Uterus (tissue), 2 donors: Measurements from ENCODE around the gene GPX2.

ENCODE experiments used
- POLR2A ChIP-seq, 2 donors: fragments of 450-650 bp; IDR thresholded peaks; one replicate each; pipeline ENCODE4 v1.6.1; 2016; ENCODE audit warnings: antibody characterized with exemption in 2 of 2, mild to moderate bottlenecking in 1 of 2, moderate library complexity in 1 of 2
- TF ChIP-seq, protein P1 (sequence below), 4 experiments: fragments of 200-600 bp in 2 of 4; fragments of 450-650 bp in 2 of 4; sonication (generic) in 2 of 4; IDR thresholded peaks; one replicate each; pipeline ENCODE4 v1.5.1; 2016 to 2019; ENCODE audit warnings: antibody characterized with exemption in 4 of 4, mild to moderate bottlenecking in 2 of 4, moderate library complexity in 1 of 4

- TF ChIP-seq, protein P1, sequence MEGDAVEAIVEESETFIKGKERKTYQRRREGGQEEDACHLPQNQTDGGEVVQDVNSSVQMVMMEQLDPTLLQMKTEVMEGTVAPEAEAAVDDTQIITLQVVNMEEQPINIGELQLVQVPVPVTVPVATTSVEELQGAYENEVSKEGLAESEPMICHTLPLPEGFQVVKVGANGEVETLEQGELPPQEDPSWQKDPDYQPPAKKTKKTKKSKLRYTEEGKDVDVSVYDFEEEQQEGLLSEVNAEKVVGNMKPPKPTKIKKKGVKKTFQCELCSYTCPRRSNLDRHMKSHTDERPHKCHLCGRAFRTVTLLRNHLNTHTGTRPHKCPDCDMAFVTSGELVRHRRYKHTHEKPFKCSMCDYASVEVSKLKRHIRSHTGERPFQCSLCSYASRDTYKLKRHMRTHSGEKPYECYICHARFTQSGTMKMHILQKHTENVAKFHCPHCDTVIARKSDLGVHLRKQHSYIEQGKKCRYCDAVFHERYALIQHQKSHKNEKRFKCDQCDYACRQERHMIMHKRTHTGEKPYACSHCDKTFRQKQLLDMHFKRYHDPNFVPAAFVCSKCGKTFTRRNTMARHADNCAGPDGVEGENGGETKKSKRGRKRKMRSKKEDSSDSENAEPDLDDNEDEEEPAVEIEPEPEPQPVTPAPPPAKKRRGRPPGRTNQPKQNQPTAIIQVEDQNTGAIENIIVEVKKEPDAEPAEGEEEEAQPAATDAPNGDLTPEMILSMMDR (IDR thresholded peaks at IDR 0.05): no peak
- no peak for TF ChIP-seq POLR2A (IDR thresholded peaks at IDR 0.05)
Measured at GRCh38 chr14:64968167-64968566, 25.6 kb upstream of the GPX2 start.
